H1 (cell line): ENCODE results near the gene RNPEPL1. TPM values are rescaled to one million over a fixed set of nuclear protein-coding genes. Genes with fewer than 3 reads are reported as not detected.

ENCODE experiments used
- CTCF ChIA-PET: fragments of 300-600 bp; sonication (Branson Sonifier 250); formaldehyde crosslinking; loops from one replicate; lab custom pipeline; 2021; ENCODE audit not compliant: partially characterized antibody; lab: Charles Lee
- POLR2A ChIA-PET: fragments of 300-600 bp; sonication (Branson Sonifier 250); formaldehyde crosslinking; loops from one replicate; lab custom pipeline; 2021; ENCODE audit warnings: inconsistent platforms; ENCODE audit not compliant: partially characterized antibody; lab: Charles Lee
- DNase-seq, 2 experiments: peaks; one replicate each; pipeline versions ENCODE4 v3.0.0 to v3.0.0-alpha.2; 2010 to 2022; ENCODE audit warnings: low spot score in 2 of 2, low read depth in 1 of 2, mixed read lengths in 1 of 2
- FAIRE-seq: peaks from 2 replicates; lab custom pipeline; 2011; peaks lifted over from hg19 to GRCh38; lab: Jason Lieb, UNC
- H2AFZ ChIP-seq: 2 replicates; pipeline ENCODE4 v1.8.1; 2012; ENCODE audit warnings: low read length, inconsistent platforms
- H2AK5ac ChIP-seq: 2 replicates; pipeline ENCODE4 v1.6.1; 2013; ENCODE audit warnings: low read depth, low read length
- H2BK120ac ChIP-seq: replicated peaks from 2 replicates; pipeline ENCODE3; 2013; ENCODE audit warnings: low read depth, low read length, inconsistent platforms
- H2BK12ac ChIP-seq: 2 replicates; pipeline ENCODE4 v1.6.1; 2013; ENCODE audit warnings: low read depth, low read length
- H2BK15ac ChIP-seq: 2 replicates; pipeline ENCODE4 v1.6.1; 2013; ENCODE audit warnings: low read length
- H2BK20ac ChIP-seq: 2 replicates; pipeline ENCODE4 v1.6.1; 2013; ENCODE audit warnings: low read length
- H2BK5ac ChIP-seq: 2 replicates; pipeline ENCODE4 v1.6.1; 2013; ENCODE audit warnings: low read depth, low read length
- H3K14ac ChIP-seq: 2 replicates; pipeline ENCODE4 v1.6.1; 2013; ENCODE audit warnings: inconsistent platforms; ENCODE audit not compliant: insufficient read length
- H3K18ac ChIP-seq: 2 replicates; pipeline ENCODE4 v1.6.1; 2013; ENCODE audit warnings: low read length; ENCODE audit errors: extremely low read depth
- H3K23ac ChIP-seq: 2 replicates; pipeline ENCODE4 v1.6.1; 2013; ENCODE audit warnings: inconsistent platforms; ENCODE audit not compliant: insufficient read length
- H3K23me2 ChIP-seq: 2 replicates; pipeline ENCODE4 v1.6.1; 2013; ENCODE audit warnings: low read depth, low read length
- H3K27ac ChIP-seq: 2 replicates; pipeline ENCODE4 v1.6.1; 2011; ENCODE audit warnings: low read depth, low read length, inconsistent platforms
- H3K27me3 ChIP-seq, 4 experiments: replicated peaks in 1 of 4; 1 replicate in 1 of 4; 2 replicates in 3 of 4; pipeline versions ENCODE4 v1.6.1 to v1.8.1; 2011 to 2013; ENCODE audit warnings: low read length in 3 of 4, mild to moderate bottlenecking in 3 of 4, inconsistent platforms in 2 of 4, mixed read lengths in 2 of 4, moderate library complexity in 1 of 4; ENCODE audit not compliant: control insufficient read depth in 3 of 4, insufficient read depth in 3 of 4; ENCODE audit errors: extremely low read depth in 1 of 4
- H3K36me3 ChIP-seq, 4 experiments: 2 replicates each; pipeline versions ENCODE4 v1.6.1 to v1.8.1; 2011 to 2013; ENCODE audit warnings: mild to moderate bottlenecking in 4 of 4, low read length in 3 of 4, moderate library complexity in 2 of 4, control low read depth in 1 of 4, inconsistent platforms in 1 of 4; ENCODE audit not compliant: insufficient read depth in 4 of 4, control insufficient read depth in 2 of 4
- H3K4ac ChIP-seq: replicated peaks from 2 replicates; pipeline ENCODE3; 2013; ENCODE audit warnings: low read length, low read depth, mixed read lengths, inconsistent platforms; ENCODE audit not compliant: insufficient read length
- H3K4me1 ChIP-seq, 4 experiments: replicated peaks in 1 of 4; 1 replicate in 1 of 4; 2 replicates in 3 of 4; pipeline versions ENCODE4 v1.6.1 to v1.8.1; 2011 to 2013; ENCODE audit warnings: low read length in 3 of 4, inconsistent platforms in 2 of 4, mixed read lengths in 1 of 4; ENCODE audit not compliant: insufficient read depth in 4 of 4, control insufficient read depth in 3 of 4
- H3K4me2 ChIP-seq, 2 experiments: 2 replicates each; pipeline versions ENCODE4 v1.6.1 to v1.8.1; 2011 to 2013; ENCODE audit warnings: low read depth in 2 of 2, low read length in 2 of 2, control low read depth in 1 of 2, inconsistent platforms in 1 of 2, mild to moderate bottlenecking in 1 of 2; ENCODE audit not compliant: insufficient read depth in 1 of 2
- H3K4me3 ChIP-seq, 4 experiments: fragments of 200-600, 300-600 bp in 1 of 4; sonication (generic), shearing (Covaris generic), sonication (Bioruptor Twin) in 1 of 4; 2 replicates each; pipeline versions ENCODE4 v1.5.1 to v1.8.1; 2011 to 2016; ENCODE audit warnings: low read length in 4 of 4, low read depth in 3 of 4, control low read depth in 2 of 4, inconsistent platforms in 2 of 4, mild to moderate bottlenecking in 2 of 4, mixed read lengths in 1 of 4, moderate library complexity in 1 of 4; ENCODE audit not compliant: insufficient read depth in 2 of 4; ENCODE audit errors: extremely low read depth in 1 of 4
- H3K56ac ChIP-seq: replicated peaks from 2 replicates; pipeline ENCODE3; 2013; ENCODE audit warnings: low read depth, mild to moderate bottlenecking, mixed read lengths, low read length, inconsistent platforms; ENCODE audit not compliant: insufficient read length
- H3K79me1 ChIP-seq: 2 replicates; pipeline ENCODE4 v1.6.1; 2013; ENCODE audit warnings: low read depth, low read length, control low read depth
- H3K79me2 ChIP-seq, 2 experiments: 2 replicates each; pipeline versions ENCODE4 v1.6.1 to v1.8.1; 2012 to 2013; ENCODE audit warnings: low read length in 2 of 2, mild to moderate bottlenecking in 2 of 2, inconsistent platforms in 1 of 2; ENCODE audit not compliant: insufficient read depth in 2 of 2, control insufficient read depth in 1 of 2
- H3K9ac ChIP-seq, 4 experiments: replicated peaks in 1 of 4; 1 replicate in 1 of 4; 2 replicates in 3 of 4; pipeline versions ENCODE4 v1.6.1 to v1.8.1; 2011 to 2013; ENCODE audit warnings: low read depth in 3 of 4, low read length in 3 of 4, control low read depth in 2 of 4, mild to moderate bottlenecking in 2 of 4, moderate library complexity in 2 of 4, inconsistent platforms in 1 of 4; ENCODE audit errors: extremely low read depth in 1 of 4
- H3K9me3 ChIP-seq, 2 experiments: 2 replicates each; pipeline versions ENCODE4 v1.6.1 to v1.8.1; 2012 to 2013; ENCODE audit warnings: mild to moderate bottlenecking in 2 of 2, moderate library complexity in 2 of 2, control low read depth in 1 of 2, inconsistent platforms in 1 of 2, low read depth in 1 of 2, low read length in 1 of 2, mixed read lengths in 1 of 2; ENCODE audit not compliant: insufficient read depth in 2 of 2
- H4K20me1 ChIP-seq, 2 experiments: replicated peaks in 1 of 2; 2 replicates each; pipeline versions ENCODE3 to v1.8.1; 2011 to 2013; ENCODE audit warnings: inconsistent platforms in 2 of 2, low read length in 2 of 2, mild to moderate bottlenecking in 1 of 2; ENCODE audit not compliant: insufficient read depth in 2 of 2, control insufficient read depth in 1 of 2
- H4K5ac ChIP-seq: 2 replicates; pipeline ENCODE4 v1.6.1; 2013; ENCODE audit warnings: low read length, low read depth, mixed read lengths, inconsistent platforms; ENCODE audit not compliant: insufficient read length
- H4K8ac ChIP-seq: 2 replicates; pipeline ENCODE4 v1.8.0; 2013; ENCODE audit warnings: mild to moderate bottlenecking, moderate library complexity, low read length, inconsistent platforms; ENCODE audit not compliant: insufficient read depth; ENCODE audit errors: extremely low read depth
- H4K91ac ChIP-seq: replicated peaks from 2 replicates; pipeline ENCODE3; 2013; ENCODE audit warnings: low read length, mixed read lengths, inconsistent platforms; ENCODE audit not compliant: insufficient read length
- MAX ChIP-seq: IDR thresholded peaks from 2 replicates; pipeline ENCODE4 v1.6.1; 2012; ENCODE audit warnings: inconsistent platforms
- TEAD4 ChIP-seq: IDR thresholded peaks from 2 replicates; pipeline ENCODE4 v1.6.1; 2012; ENCODE audit warnings: low read depth, low read length, inconsistent platforms, mixed read lengths
- WGBS, 2 experiments: shearing (Covaris generic) in 1 of 2; methylation state at CpG; one replicate each; pipeline versions ENCODE4 v1.1.6 to v1.1.7; 2013 to 2015; ENCODE audit warnings: low lambda C conversion rate in 2 of 2, mixed read lengths in 2 of 2, inconsistent platforms in 1 of 2, low coverage in 1 of 2, missing lambda C conversion rate in 1 of 2; ENCODE audit not compliant: insufficient replicate concordance in 2 of 2, insufficient coverage in 1 of 2, insufficient read length in 1 of 2; ENCODE audit errors: extremely low coverage in 1 of 2, missing lambda C conversion rate in 1 of 2; 5-methylcytosine and 5-hydroxymethylcytosine counted together
- polyA plus RNA-seq, 7 experiments: library from polyadenylated mRNA; depleted of rRNA in 3 of 7; stranded (reverse) in 5 of 7; unstranded in 2 of 7; fragments of >200 nt in 5 of 7; fragments of 200-250 nt in 2 of 7; gene quantifications; 1 replicate in 5 of 7; 2 replicates in 1 of 7; 4 replicates in 1 of 7; pipeline versions ENCODE4 v1.2.1 to v1.2.3, GENCODE V29; 2011 to 2013; ENCODE audit warnings: missing spikeins in 2 of 7, mixed read lengths in 2 of 7
- total RNA-seq: library from RNA; stranded (reverse); fragmentation: NEBNext Ultra II Directional; extraction: Animal tissue kit (Norgen Biotek cat#: 25700); gene quantifications from 2 replicates; pipeline ENCODE4 v1.2.1, GENCODE V29; 2021

RNPEPL1 gene
- total and polyA plus RNA-seq, 2 of the 8 experiments (the other 6 are each of a cell fraction or from before 2014, with no cell fraction given) = 9.0 to 11.3 TPM

- TF ChIP-seq MAX = no peak
- TF ChIP-seq TEAD4 = no peak
- TF ChIP-seq, all 59 proteins: peak for 0
- Histone ChIP-seq H3K27ac (no peak overlapping the region), H2BK12ac (no peak overlapping the region), H3K9me3 (peaks cover 2 to 20% of the 10 kb centered on the region in 2 experiments; a peak in 2 of 4 replicates), H3K14ac (no peak overlapping the region), H2BK120ac (no peak overlapping the region), H3K18ac (no peak overlapping the region), H3K23ac (no peak overlapping the region), H3K4ac (no peak overlapping the region), H4K8ac (no peak overlapping the region; the same call in 1 of the 2 replicates), H3K79me1 (no peaks in the 10 kb centered on the region), H2AK5ac (no peak overlapping the region), H2BK15ac (no peak overlapping the region), H2AFZ (no peak overlapping the region), H3K9ac (no peak overlapping the region), H3K27me3 (no peaks in the 10 kb centered on the region), H3K23me2 (no peaks in the 10 kb centered on the region), H3K4me1 (peaks cover 0 to 3% (median 1%) of the 10 kb centered on the region in 4 experiments; a peak in 3 of 7 replicates), H2BK20ac (no peak overlapping the region), H3K4me2 (no peak overlapping the region), H4K91ac (no peak overlapping the region), H2BK5ac (no peak overlapping the region), H4K20me1 (no peaks in the 10 kb centered on the region), H3K4me3 (no peak overlapping the region), H4K5ac (no peak overlapping the region), H3K79me2 (no peaks in the 10 kb centered on the region), H3K36me3 (no peaks in the 10 kb centered on the region), H3K56ac (no peak overlapping the region)
- WGBS, 2 experiments = 88% methylated on average over 17 of the region's 21 CpGs; no CpG with 5 or more reads in 1 of the 2 experiments
- CTCF ChIA-PET = interaction anchor here (0.9 to 1.9 kb wide), 3 partner anchors 10 to 15 kb away, joined by 3 to 5 read pairs (median 4); no protein-coding TSS in a partner anchor
- FAIRE-seq (no peak), DNase-seq (no peak)
- POLR2A ChIA-PET = no interaction called here
Observed at GRCh38 chr2:240626531-240627300, 58.4 kb downstream of the RNPEPL1 start.
